GM12878 (cell line): ENCODE measurements around the gene DNASE2B.

ENCODE experiments used
- EP300 ChIP-seq, 2 experiments: fragments of 150-350 bp in 1 of 2; IDR thresholded peaks; 2 replicates each; pipeline ENCODE4 v1.6.1; 2011 to 2012; ENCODE audit warnings: low read depth in 2 of 2, low read length in 2 of 2, borderline replicate concordance in 1 of 2, improper control_type of control experiment in 1 of 2, inconsistent platforms in 1 of 2; ENCODE audit not compliant: control insufficient read depth in 1 of 2
- ESRRA ChIP-seq: IDR thresholded peaks from 2 replicates; pipeline ENCODE4 v1.6.1; 2012; ENCODE audit warnings: mild to moderate bottlenecking, low read length, improper control_type of control experiment
- SMC3 ChIP-seq: IDR thresholded peaks from 2 replicates; pipeline ENCODE4 v1.6.1; 2011; ENCODE audit warnings: low read length, improper control_type of control experiment, borderline replicate concordance
- SRF ChIP-seq, 2 experiments: IDR thresholded peaks; 2 replicates each; pipeline ENCODE4 v1.6.1; 2011; ENCODE audit warnings: low read depth in 2 of 2, low read length in 2 of 2, mild to moderate bottlenecking in 1 of 2, moderate library complexity in 1 of 2
- TF ChIP-seq, protein P1 (sequence below), 3 experiments: IDR thresholded peaks in 2 of 3; conservative IDR thresholded peaks in 1 of 3; 2 replicates each; pipeline ENCODE4 v1.5.1; 2011; ENCODE audit warnings: low read depth in 3 of 3, low read length in 3 of 3, mild to moderate bottlenecking in 3 of 3, control low read depth in 2 of 3, moderate library complexity in 2 of 3, inconsistent platforms in 1 of 3, mixed read lengths in 1 of 3; ENCODE audit not compliant: control insufficient read depth in 2 of 3, insufficient read depth in 1 of 3; ENCODE audit errors: extremely low read depth in 1 of 3
- TF ChIP-seq, protein P2 (sequence below): fragments of 450-650 bp; IDR thresholded peaks from 2 replicates; pipeline ENCODE4 v1.6.1; 2016; ENCODE audit warnings: mild to moderate bottlenecking, moderate library complexity, borderline replicate concordance

DNA sequence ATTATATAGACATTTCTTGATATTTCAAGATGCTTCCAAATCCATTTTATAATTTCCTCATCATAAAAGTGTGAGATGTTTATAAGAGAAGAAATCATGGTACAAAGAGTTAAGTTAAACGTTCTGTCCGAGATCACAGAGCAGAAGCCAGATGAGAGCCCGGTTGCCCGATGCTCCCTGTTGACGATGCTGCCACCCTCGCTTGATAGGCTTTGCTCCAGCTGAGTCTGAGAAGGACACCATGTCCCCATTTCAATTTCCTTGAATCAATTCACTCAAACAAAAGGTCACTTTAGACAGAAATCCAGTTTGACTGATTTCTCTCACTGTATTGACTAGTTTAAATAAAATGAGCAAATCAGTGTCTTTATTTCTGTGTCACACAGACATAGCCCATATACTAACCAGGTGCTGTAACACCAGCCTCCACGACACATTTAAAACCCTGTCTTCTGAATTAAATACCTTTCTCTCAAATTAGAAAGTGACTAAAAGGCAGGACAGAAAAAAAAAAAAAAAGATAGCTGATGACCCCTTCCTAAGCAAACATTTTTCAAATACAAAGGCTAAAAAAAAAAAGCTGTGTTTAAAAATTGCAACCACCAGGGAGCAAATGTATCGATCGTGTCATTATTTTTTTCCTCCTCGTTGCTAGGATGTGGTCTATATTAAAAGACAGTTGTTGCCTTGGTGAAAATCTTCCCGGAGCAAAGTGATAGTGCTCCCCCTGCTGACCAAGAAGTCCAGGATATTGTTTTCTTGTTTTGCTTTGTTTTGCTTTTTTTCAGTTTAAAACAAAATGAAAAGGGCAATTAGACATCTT lies 35.2 kb downstream of the DNASE2B start:
- TF ChIP-seq, protein P1, sequence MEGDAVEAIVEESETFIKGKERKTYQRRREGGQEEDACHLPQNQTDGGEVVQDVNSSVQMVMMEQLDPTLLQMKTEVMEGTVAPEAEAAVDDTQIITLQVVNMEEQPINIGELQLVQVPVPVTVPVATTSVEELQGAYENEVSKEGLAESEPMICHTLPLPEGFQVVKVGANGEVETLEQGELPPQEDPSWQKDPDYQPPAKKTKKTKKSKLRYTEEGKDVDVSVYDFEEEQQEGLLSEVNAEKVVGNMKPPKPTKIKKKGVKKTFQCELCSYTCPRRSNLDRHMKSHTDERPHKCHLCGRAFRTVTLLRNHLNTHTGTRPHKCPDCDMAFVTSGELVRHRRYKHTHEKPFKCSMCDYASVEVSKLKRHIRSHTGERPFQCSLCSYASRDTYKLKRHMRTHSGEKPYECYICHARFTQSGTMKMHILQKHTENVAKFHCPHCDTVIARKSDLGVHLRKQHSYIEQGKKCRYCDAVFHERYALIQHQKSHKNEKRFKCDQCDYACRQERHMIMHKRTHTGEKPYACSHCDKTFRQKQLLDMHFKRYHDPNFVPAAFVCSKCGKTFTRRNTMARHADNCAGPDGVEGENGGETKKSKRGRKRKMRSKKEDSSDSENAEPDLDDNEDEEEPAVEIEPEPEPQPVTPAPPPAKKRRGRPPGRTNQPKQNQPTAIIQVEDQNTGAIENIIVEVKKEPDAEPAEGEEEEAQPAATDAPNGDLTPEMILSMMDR (IDR thresholded peaks at IDR 0.05 in 2 of 3, conservative IDR thresholded peaks at IDR 0.05 in 1 of 3; ENCODE audit: control insufficient read depth in 2 of 3, extremely low read depth in 1 of 3, insufficient read depth in 1 of 3, low read depth in 3 of 3, low read length in 3 of 3) = peak; percentile 60 to 82 (median 66)
- no peak for TF ChIP-seq SRF (IDR thresholded peaks at IDR 0.05; ENCODE audit: low read depth in 2 of 2, low read length in 2 of 2)
- TF ChIP-seq ESRRA = no peak
- peak; percentile 90 for TF ChIP-seq SMC3
- TF ChIP-seq, protein P2, sequence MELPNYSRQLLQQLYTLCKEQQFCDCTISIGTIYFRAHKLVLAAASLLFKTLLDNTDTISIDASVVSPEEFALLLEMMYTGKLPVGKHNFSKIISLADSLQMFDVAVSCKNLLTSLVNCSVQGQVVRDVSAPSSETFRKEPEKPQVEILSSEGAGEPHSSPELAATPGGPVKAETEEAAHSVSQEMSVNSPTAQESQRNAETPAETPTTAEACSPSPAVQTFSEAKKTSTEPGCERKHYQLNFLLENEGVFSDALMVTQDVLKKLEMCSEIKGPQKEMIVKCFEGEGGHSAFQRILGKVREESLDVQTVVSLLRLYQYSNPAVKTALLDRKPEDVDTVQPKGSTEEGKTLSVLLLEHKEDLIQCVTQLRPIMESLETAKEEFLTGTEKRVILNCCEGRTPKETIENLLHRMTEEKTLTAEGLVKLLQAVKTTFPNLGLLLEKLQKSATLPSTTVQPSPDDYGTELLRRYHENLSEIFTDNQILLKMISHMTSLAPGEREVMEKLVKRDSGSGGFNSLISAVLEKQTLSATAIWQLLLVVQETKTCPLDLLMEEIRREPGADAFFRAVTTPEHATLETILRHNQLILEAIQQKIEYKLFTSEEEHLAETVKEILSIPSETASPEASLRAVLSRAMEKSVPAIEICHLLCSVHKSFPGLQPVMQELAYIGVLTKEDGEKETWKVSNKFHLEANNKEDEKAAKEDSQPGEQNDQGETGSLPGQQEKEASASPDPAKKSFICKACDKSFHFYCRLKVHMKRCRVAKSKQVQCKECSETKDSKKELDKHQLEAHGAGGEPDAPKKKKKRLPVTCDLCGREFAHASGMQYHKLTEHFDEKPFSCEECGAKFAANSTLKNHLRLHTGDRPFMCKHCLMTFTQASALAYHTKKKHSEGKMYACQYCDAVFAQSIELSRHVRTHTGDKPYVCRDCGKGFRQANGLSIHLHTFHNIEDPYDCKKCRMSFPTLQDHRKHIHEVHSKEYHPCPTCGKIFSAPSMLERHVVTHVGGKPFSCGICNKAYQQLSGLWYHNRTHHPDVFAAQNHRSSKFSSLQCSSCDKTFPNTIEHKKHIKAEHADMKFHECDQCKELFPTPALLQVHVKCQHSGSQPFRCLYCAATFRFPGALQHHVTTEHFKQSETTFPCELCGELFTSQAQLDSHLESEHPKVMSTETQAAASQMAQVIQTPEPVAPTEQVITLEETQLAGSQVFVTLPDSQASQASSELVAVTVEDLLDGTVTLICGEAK = no peak
- TF ChIP-seq EP300 (IDR thresholded peaks at IDR 0.05; ENCODE audit: borderline replicate concordance in 1 of 2, control insufficient read depth in 1 of 2, low read depth in 2 of 2, low read length in 2 of 2) = peak in 1 of 2 experiments; percentile 32; a peak in 1 of 4 replicates
